ENCODE data around the gene CERS1. TPM values are rescaled to one million over a fixed set of nuclear protein-coding genes. Genes with fewer than 3 reads are reported as not detected.

The CERS1 gene
- total RNA-seq, 1 donor from 2014 or later: not detected

DNA sequence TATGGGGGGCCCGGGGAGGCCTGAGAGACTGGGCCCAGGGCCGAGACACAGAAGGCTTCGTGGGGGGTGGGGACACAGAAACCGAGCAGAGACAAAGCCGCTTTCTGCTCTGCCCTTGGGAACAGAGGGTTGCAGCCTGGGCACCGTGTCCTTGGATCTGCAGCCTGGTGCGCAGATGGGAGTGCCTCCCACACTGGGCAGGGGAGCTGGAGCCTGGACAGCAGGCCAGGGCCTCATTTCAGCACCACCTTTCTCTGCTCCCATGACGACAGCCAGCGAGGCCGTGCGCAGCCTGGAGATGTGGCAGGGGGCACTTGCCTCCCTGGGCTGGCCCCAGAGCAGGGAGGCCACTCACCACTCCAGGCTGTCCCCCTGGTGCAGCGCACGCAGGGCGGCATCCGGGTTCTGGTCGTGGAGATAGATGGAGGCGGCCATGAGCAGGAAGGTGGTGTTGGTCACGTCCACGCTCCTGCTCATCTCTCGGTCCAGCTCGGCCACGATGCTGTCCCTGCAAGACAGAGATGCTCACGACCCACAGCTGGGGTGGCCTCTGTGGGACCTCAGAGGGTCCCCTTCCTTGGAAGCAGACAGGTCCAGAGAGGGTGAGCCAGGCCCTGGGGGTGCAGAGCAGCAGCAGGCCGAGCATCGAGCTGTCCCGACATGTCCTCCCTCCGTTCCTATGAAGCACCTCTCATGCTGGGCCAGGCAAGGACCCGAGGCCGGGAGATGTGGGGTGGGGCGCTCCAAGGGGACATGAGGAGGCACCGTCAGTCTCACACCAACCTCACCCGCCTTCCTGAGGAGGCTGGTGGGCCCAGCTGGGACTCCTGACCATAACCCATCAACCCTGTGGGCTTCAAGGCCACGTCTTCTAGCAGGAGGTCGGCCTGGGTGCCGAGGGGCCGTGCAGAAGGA lies 10.9 kb upstream of the CERS1 start:
- no peaks in the 10 kb centered on the region for H3K27me3 ChIP-seq (ENCODE audit: low read depth)
- intact Hi-C loops (cut with DNase I): no loop called here

DNA sequence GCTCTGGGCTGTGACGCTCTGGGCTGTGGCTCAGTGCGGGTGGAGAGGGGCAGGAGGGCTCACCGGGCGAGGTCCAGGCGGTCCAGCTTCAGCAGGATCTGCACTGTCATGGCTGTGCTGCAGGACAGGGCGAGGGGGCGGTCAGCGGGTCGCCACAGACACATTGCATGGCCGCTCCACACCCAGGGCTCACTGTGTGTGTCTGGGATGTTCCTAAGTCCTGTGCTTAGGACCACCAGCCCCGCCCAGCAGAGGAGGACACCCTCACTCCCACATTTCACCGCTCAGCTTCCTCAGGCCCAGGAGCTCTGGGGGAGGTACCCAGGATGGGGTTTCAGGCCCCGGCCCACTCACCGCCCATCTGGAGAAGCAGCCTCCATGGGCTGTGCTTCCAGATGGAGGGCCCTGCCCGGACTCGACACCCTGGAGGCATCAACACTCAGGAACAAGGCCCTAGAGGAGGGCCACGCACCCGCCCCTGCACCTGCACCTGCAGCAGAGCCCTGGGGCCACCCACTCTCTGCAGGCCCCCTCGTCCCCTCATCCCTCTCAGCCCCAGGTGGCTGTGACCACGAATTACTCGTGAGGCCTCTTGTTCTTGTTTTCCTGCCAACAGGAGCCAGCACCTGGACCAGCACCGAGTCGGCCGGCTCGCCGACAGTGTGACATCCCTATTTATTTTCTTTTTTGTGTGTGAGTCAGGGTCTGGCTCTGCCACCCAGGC lies 9.7 kb upstream of the CERS1 start:
- H3K4me1 ChIP-seq: no peaks in the 10 kb centered on the region
- DNase-seq (no peak), ATAC-seq (peak in 1 of 2 donors; percentile 5)
- H3K4me3 ChIP-seq: no peak overlapping the region
- TF ChIP-seq, protein P1, sequence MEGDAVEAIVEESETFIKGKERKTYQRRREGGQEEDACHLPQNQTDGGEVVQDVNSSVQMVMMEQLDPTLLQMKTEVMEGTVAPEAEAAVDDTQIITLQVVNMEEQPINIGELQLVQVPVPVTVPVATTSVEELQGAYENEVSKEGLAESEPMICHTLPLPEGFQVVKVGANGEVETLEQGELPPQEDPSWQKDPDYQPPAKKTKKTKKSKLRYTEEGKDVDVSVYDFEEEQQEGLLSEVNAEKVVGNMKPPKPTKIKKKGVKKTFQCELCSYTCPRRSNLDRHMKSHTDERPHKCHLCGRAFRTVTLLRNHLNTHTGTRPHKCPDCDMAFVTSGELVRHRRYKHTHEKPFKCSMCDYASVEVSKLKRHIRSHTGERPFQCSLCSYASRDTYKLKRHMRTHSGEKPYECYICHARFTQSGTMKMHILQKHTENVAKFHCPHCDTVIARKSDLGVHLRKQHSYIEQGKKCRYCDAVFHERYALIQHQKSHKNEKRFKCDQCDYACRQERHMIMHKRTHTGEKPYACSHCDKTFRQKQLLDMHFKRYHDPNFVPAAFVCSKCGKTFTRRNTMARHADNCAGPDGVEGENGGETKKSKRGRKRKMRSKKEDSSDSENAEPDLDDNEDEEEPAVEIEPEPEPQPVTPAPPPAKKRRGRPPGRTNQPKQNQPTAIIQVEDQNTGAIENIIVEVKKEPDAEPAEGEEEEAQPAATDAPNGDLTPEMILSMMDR (IDR thresholded peaks at IDR 0.05): no peak
- H3K27ac ChIP-seq: no peak overlapping the region
- H3K9me3 ChIP-seq: no peaks in the 10 kb centered on the region
- H3K27me3 ChIP-seq (ENCODE audit: low read depth): no peaks in the 10 kb centered on the region
- peaks cover 87% of the 10 kb centered on the region for H3K36me3 ChIP-seq
- intact Hi-C loops (cut with DNase I): no loop called here

More for the DNA sequence above, 10.9 kb upstream of the CERS1 start:
- Histone ChIP-seq H3K27ac (no peak overlapping the region), H3K4me1 (no peaks in the 10 kb centered on the region), H3K4me3 (no peak overlapping the region), H3K9me3 (no peaks in the 10 kb centered on the region), H3K36me3 (peaks cover 84% of the 10 kb centered on the region)
- DNase-seq (no peak), ATAC-seq (no peak)
- TF ChIP-seq, protein P1 (IDR thresholded peaks at IDR 0.05): no peak

- Histone ChIP-seq H3K27ac (no peak overlapping the region), H3K27me3 (ENCODE audit: low read depth) (no peaks in the 10 kb centered on the region), H3K36me3 (peaks cover 87% of the 10 kb centered on the region), H3K9me3 (no peaks in the 10 kb centered on the region), H3K4me3 (no peak overlapping the region), H3K4me1 (no peaks in the 10 kb centered on the region)
- TF ChIP-seq, protein P1 (IDR thresholded peaks at IDR 0.05): no peak
- no peak for ATAC-seq
- DNase-seq: no peak
- intact Hi-C loops (cut with DNase I): no loop called here
Observed at GRCh38 chr19:18905058-18905456, 9.1 kb upstream of the CERS1 start.

DNA sequence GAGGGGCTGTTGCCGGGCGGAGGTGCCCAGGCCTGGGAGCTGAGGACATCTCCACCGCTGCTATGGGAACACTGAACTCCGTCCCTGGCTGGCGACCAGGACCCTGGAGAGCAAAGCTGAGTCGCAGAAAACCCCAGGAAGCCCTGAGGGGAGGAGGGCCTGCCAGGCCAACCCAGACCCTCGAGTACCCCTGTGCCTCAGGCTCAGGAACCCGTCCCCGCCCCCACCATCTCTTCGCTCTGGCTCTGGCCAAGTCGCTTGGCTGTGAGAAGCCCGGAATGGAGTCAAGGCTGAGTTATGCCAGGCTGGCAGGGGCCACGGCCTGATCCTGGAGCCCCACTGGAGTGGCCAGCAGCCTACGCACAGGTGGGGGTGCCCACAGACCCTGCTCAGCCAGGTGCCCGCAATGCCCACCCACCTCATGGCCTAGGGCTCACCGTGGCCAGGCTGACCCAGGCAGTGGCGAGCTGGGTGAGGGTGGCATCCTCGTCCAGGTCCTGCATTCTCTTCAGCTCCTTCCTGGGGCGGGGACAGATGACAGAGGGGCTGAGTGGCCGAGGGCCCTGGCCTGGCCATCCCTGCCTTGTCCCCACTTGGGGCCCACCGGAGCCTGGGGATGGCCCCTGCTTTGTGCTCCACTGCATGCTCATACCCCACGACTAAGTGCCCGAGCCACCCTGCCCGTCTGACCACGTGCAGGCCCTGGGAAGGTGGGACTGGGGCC lies 8.5 kb upstream of the CERS1 start:
- intact Hi-C loops (cut with DNase I): no loop called here
- no peak for DNase-seq
- no peaks in the 10 kb centered on the region for H3K27me3 ChIP-seq (ENCODE audit: low read depth)
- peaks cover 87% of the 10 kb centered on the region for H3K36me3 ChIP-seq
- H3K4me3 ChIP-seq: no peak overlapping the region
- no peak overlapping the region for H3K27ac ChIP-seq
- TF ChIP-seq, protein P1 (IDR thresholded peaks at IDR 0.05): no peak
- no peaks in the 10 kb centered on the region for H3K4me1 ChIP-seq
- ATAC-seq: no peak
- no peaks in the 10 kb centered on the region for H3K9me3 ChIP-seq
